Esophagus muscularis mucosa (tissue), 4 donors: ENCODE measurements around the gene VPS13D. TPM values are rescaled to one million over a fixed set of nuclear protein-coding genes. Genes with fewer than 3 reads are reported as not detected.
A peak's percentile ranks its signal among the peaks of the same experiment; 100 is the strongest.

Experiments
- DNase-seq: peaks from one replicate; pipeline ENCODE4 v3.0.0-alpha.2; 2017; ENCODE audit errors: extremely low spot score
- H3K27ac ChIP-seq, 4 donors: fragments of 200-600 bp; sonication (generic); replicated peaks in 1 of 4; 1 replicate in 3 of 4; 2 replicates in 1 of 4; pipeline ENCODE4 v1.5.1; 2016 to 2019; ENCODE audit warnings: mild to moderate bottlenecking in 1 of 4
- H3K27me3 ChIP-seq, 4 donors: fragments of 200-600 bp; sonication (generic); one replicate each; pipeline versions ENCODE4 v1.5.1 to v1.6.0; 2016 to 2019
- H3K36me3 ChIP-seq, 4 donors: fragments of 200-600 bp; sonication (generic); one replicate each; pipeline ENCODE4 v1.5.1; 2016 to 2019
- H3K4me1 ChIP-seq, 4 donors: fragments of 200-600 bp; sonication (generic); one replicate each; pipeline ENCODE4 v1.5.1; 2016 to 2019
- H3K4me3 ChIP-seq, 4 donors: fragments of 200-600 bp; sonication (generic); 1 replicate in 2 of 4; 2 replicates in 2 of 4; pipeline ENCODE4 v1.5.1; 2016 to 2019; ENCODE audit warnings: mild to moderate bottlenecking in 4 of 4, moderate library complexity in 1 of 4
- H3K9me3 ChIP-seq, 4 donors: fragments of 200-600 bp; sonication (generic); 1 replicate in 3 of 4; 2 replicates in 1 of 4; pipeline ENCODE4 v1.5.1; 2016 to 2019
- CTCF ChIP-seq, 3 experiments: fragments of 200-600 bp in 2 of 3; fragments of 450-650 bp in 1 of 3; sonication (generic) in 2 of 3; IDR thresholded peaks; one replicate each; pipeline ENCODE4 v1.5.1; 2017 to 2019; ENCODE audit warnings: antibody characterized with exemption in 3 of 3, mild to moderate bottlenecking in 2 of 3, moderate library complexity in 1 of 3
- EP300 ChIP-seq: sonication (generic); formaldehyde crosslinking; IDR thresholded peaks from one replicate; pipeline ENCODE4 v1.6.1; 2017; ENCODE audit warnings: antibody characterized with exemption
- POLR2A ChIP-seq: fragments of 450-650 bp; IDR thresholded peaks from one replicate; pipeline ENCODE4 v1.6.1; 2017; ENCODE audit warnings: antibody characterized with exemption, moderate library complexity, mild to moderate bottlenecking, low read depth
- POLR2AphosphoS5 ChIP-seq, 2 donors: sonication (generic); formaldehyde crosslinking; IDR thresholded peaks; one replicate each; pipeline ENCODE4 v1.6.1; 2017; ENCODE audit warnings: antibody characterized with exemption in 2 of 2
- WGBS: methylation state at CpG from one replicate; pipeline ENCODE4 v1.1.5; 2018; 5-methylcytosine and 5-hydroxymethylcytosine counted together
- intact Hi-C: fragments of 100-400 bp; cut with DNase I; formaldehyde crosslinking; loops from one replicate; pipeline ENCODE4 v1.15.1; 2023
- total RNA-seq, 4 donors: library from RNA; depleted of rRNA; stranded (reverse); fragments of >200 nt; gene quantifications; one replicate each; pipeline versions ENCODE4 v1.1.0 to v1.2.1, GENCODE V29; 2016

The VPS13D gene
- total RNA-seq, 4 donors from 2014 or later, result 67.8 to 93.3 (median 85.4) TPM

GRCh38 chr1:12305377-12305776 is 75.5 kb downstream of the VPS13D start:
- Histone ChIP-seq H3K27ac (peak overlapping the region in 1 of 4 donors; percentile 40), H3K36me3 (peaks cover 26 to 84% (median 62%) of the 10 kb centered on the region in 4 donors), H3K4me1 (peaks cover 16 to 68% (median 28%) of the 10 kb centered on the region in 4 donors), H3K9me3 (no peaks in the 10 kb centered on the region), H3K27me3 (no peaks in the 10 kb centered on the region), H3K4me3 (no peak overlapping the region)
- no peak for TF ChIP-seq CTCF (IDR thresholded peaks at IDR 0.05)
- intact Hi-C loops, result no loop called here
- WGBS, result 84% methylated on average over 8 of the region's 8 CpGs
- peak; percentile 80 for DNase-seq

- intact Hi-C loops, result no loop called here
- Histone ChIP-seq H3K9me3 (no peaks in the 10 kb centered on the region), H3K27me3 (no peaks in the 10 kb centered on the region), H3K27ac (peak overlapping the region; percentile 79 to 86 (median 82)), H3K4me1 (peaks cover 12 to 53% (median 31%) of the 10 kb centered on the region in 4 donors), H3K36me3 (peaks cover 34 to 93% (median 71%) of the 10 kb centered on the region in 4 donors), H3K4me3 (no peak overlapping the region)
- 29% methylated on average over 6 of the region's 6 CpGs for WGBS
- TF ChIP-seq CTCF (IDR thresholded peaks at IDR 0.05) (no peak), POLR2AphosphoS5 (IDR thresholded peaks at IDR 0.05) (peak in 1 of 2 donors; percentile 42)
- no peak for DNase-seq
These were observed 80.2 kb downstream of the VPS13D start for GRCh38 chr1:12309783-12310742.

- H3K27ac ChIP-seq, result peak overlapping the region; percentile 76 to 89 (median 84)
- no peak for DNase-seq
- peaks cover 21 to 86% (median 49%) of the 10 kb centered on the region in 4 donors for H3K36me3 ChIP-seq
- H3K27me3 ChIP-seq, result no peaks in the 10 kb centered on the region
- peaks cover 17 to 71% (median 61%) of the 10 kb centered on the region in 4 donors for H3K4me1 ChIP-seq
- intact Hi-C loops, result loop anchor here (2.0 kb wide), 1 partner anchor 344 kb away; no protein-coding TSS in a partner anchor
- 8% methylated on average over 1 of the region's 1 CpG for WGBS
- H3K9me3 ChIP-seq, result no peaks in the 10 kb centered on the region
- TF ChIP-seq POLR2AphosphoS5 (IDR thresholded peaks at IDR 0.05), result no peak
- TF ChIP-seq CTCF (IDR thresholded peaks at IDR 0.05), result peak; percentile 53 to 71 (median 60)
- no peak for TF ChIP-seq EP300
- TF ChIP-seq POLR2A, result no peak
- H3K4me3 ChIP-seq, result no peak overlapping the region
These were observed 84.6 kb downstream of the VPS13D start for GRCh38 chr1:12314333-12314903.

GRCh38 chr1:12315146-12315545 is 85.3 kb downstream of the VPS13D start:
- no peaks in the 10 kb centered on the region for H3K9me3 ChIP-seq
- H3K4me3 ChIP-seq, result no peak overlapping the region
- 67% methylated on average over 2 of the region's 2 CpGs for WGBS
- peaks cover 27 to 86% (median 56%) of the 10 kb centered on the region in 4 donors for H3K36me3 ChIP-seq
- DNase-seq, result no peak
- H3K27ac ChIP-seq, result peak overlapping the region; percentile 76 to 89 (median 84)
- intact Hi-C loops, result loop anchor here (1.0 to 2.0 kb wide), 2 partner anchors 304 to 344 kb away; no protein-coding TSS in a partner anchor
- H3K27me3 ChIP-seq, result no peaks in the 10 kb centered on the region
- peaks cover 11 to 71% (median 60%) of the 10 kb centered on the region in 4 donors for H3K4me1 ChIP-seq
- TF ChIP-seq POLR2A (no peak), CTCF (IDR thresholded peaks at IDR 0.05) (no peak), POLR2AphosphoS5 (IDR thresholded peaks at IDR 0.05) (no peak), EP300 (no peak)
